ENCODE measurements around the gene PFKP.

Gene PFKP

GRCh38 chr10:3100093-3100792 lies 32.9 kb downstream of the PFKP start:
- H3K27ac ChIP-seq (ENCODE audit: low read length), result no peak overlapping the region
- no peak overlapping the region for H3K4me3 ChIP-seq (ENCODE audit: low read length)
- no peak overlapping the region for H3K9ac ChIP-seq (ENCODE audit: low read length)
- peaks cover 24% of the 10 kb centered on the region for H3K36me3 ChIP-seq (replicated peaks; ENCODE audit: low read depth, low read length)
- no peak overlapping the region for H3K4me2 ChIP-seq (ENCODE audit: low read length)
- H3K27me3 ChIP-seq (ENCODE audit: low read depth, low read length), result no peaks in the 10 kb centered on the region
- TF ChIP-seq CTCF (IDR thresholded peaks at IDR 0.05; ENCODE audit: low read depth, low read length), result no peak
- TF ChIP-seq EZH2phosphoT487 (IDR thresholded peaks at IDR 0.05; ENCODE audit: low read depth), result no peak
- H3K79me2 ChIP-seq (ENCODE audit: low read length), result peaks cover 36% of the 10 kb centered on the region
- no peak overlapping the region for H2AFZ ChIP-seq (ENCODE audit: low read depth, low read length)
- H4K20me1 ChIP-seq (ENCODE audit: insufficient read depth, low read length), result peaks cover 30% of the 10 kb centered on the region
- H3K9me3 ChIP-seq (ENCODE audit: insufficient read depth, low read length), result no peaks in the 10 kb centered on the region
- no peaks in the 10 kb centered on the region for H3K4me1 ChIP-seq (ENCODE audit: low read length)

- H3K9me3 ChIP-seq (ENCODE audit: insufficient read depth, low read length), result no peaks in the 10 kb centered on the region
- H3K9ac ChIP-seq (ENCODE audit: low read length), result no peak overlapping the region
- peaks cover 28% of the 10 kb centered on the region for H3K79me2 ChIP-seq (ENCODE audit: low read length)
- H3K4me1 ChIP-seq (ENCODE audit: low read length), result no peaks in the 10 kb centered on the region
- peaks cover 22% of the 10 kb centered on the region for H4K20me1 ChIP-seq (ENCODE audit: insufficient read depth, low read length)
- peaks cover 26% of the 10 kb centered on the region for H3K36me3 ChIP-seq (replicated peaks; ENCODE audit: low read depth, low read length)
- no peak overlapping the region for H3K27ac ChIP-seq (ENCODE audit: low read length)
- H3K4me2 ChIP-seq (ENCODE audit: low read length), result no peak overlapping the region
- no peak overlapping the region for H2AFZ ChIP-seq (ENCODE audit: low read depth, low read length)
- TF ChIP-seq CTCF (IDR thresholded peaks at IDR 0.05; ENCODE audit: low read depth, low read length) (no peak), EZH2phosphoT487 (IDR thresholded peaks at IDR 0.05; ENCODE audit: low read depth) (no peak)
- H3K4me3 ChIP-seq (ENCODE audit: low read length), result no peak overlapping the region
- H3K27me3 ChIP-seq (ENCODE audit: low read depth, low read length), result no peaks in the 10 kb centered on the region
These were observed 33.7 kb downstream of the PFKP start for GRCh38 chr10:3100856-3101640.

- Histone ChIP-seq H3K4me1 (ENCODE audit: low read length) (no peaks in the 10 kb centered on the region), H3K4me2 (ENCODE audit: low read length) (no peak overlapping the region), H3K9ac (ENCODE audit: low read length) (no peak overlapping the region), H3K79me2 (ENCODE audit: low read length) (peaks cover 13% of the 10 kb centered on the region; the same call in 1 of the 2 replicates), H3K9me3 (ENCODE audit: insufficient read depth, low read length) (no peaks in the 10 kb centered on the region), H3K4me3 (ENCODE audit: low read length) (no peak overlapping the region), H3K36me3 (replicated peaks; ENCODE audit: low read depth, low read length) (peaks cover 35% of the 10 kb centered on the region), H4K20me1 (ENCODE audit: insufficient read depth, low read length) (peaks cover 11% of the 10 kb centered on the region), H3K27me3 (ENCODE audit: low read depth, low read length) (no peaks in the 10 kb centered on the region), H3K27ac (ENCODE audit: low read length) (no peak overlapping the region), H2AFZ (ENCODE audit: low read depth, low read length) (no peak overlapping the region)
- TF ChIP-seq CTCF (IDR thresholded peaks at IDR 0.05; ENCODE audit: low read depth, low read length) (no peak), EZH2phosphoT487 (IDR thresholded peaks at IDR 0.05; ENCODE audit: low read depth) (no peak)
These were observed 35.5 kb downstream of the PFKP start for GRCh38 chr10:3102720-3103427.

GRCh38 chr10:3103646-3104045 lies 36.3 kb downstream of the PFKP start:
- peaks cover 10% of the 10 kb centered on the region for H4K20me1 ChIP-seq (ENCODE audit: insufficient read depth, low read length)
- H3K4me3 ChIP-seq (ENCODE audit: low read length), result no peak overlapping the region
- no peaks in the 10 kb centered on the region for H3K27me3 ChIP-seq (ENCODE audit: low read depth, low read length)
- H3K4me2 ChIP-seq (ENCODE audit: low read length), result no peak overlapping the region
- TF ChIP-seq CTCF (IDR thresholded peaks at IDR 0.05; ENCODE audit: low read depth, low read length) (no peak), EZH2phosphoT487 (IDR thresholded peaks at IDR 0.05; ENCODE audit: low read depth) (no peak)
- H2AFZ ChIP-seq (ENCODE audit: low read depth, low read length), result no peak overlapping the region
- no peaks in the 10 kb centered on the region for H3K9me3 ChIP-seq (ENCODE audit: insufficient read depth, low read length)
- no peak overlapping the region for H3K9ac ChIP-seq (ENCODE audit: low read length)
- no peaks in the 10 kb centered on the region for H3K4me1 ChIP-seq (ENCODE audit: low read length)
- H3K27ac ChIP-seq (ENCODE audit: low read length), result no peak overlapping the region
- H3K79me2 ChIP-seq (ENCODE audit: low read length), result peaks cover 11% of the 10 kb centered on the region; the same call in 1 of the 2 replicates
- peaks cover 42% of the 10 kb centered on the region for H3K36me3 ChIP-seq (replicated peaks; ENCODE audit: low read depth, low read length)

Measured in OCI-LY3 (cell line).